Measurements from ENCODE around the gene WBP11.

The WBP11 gene

DNA sequence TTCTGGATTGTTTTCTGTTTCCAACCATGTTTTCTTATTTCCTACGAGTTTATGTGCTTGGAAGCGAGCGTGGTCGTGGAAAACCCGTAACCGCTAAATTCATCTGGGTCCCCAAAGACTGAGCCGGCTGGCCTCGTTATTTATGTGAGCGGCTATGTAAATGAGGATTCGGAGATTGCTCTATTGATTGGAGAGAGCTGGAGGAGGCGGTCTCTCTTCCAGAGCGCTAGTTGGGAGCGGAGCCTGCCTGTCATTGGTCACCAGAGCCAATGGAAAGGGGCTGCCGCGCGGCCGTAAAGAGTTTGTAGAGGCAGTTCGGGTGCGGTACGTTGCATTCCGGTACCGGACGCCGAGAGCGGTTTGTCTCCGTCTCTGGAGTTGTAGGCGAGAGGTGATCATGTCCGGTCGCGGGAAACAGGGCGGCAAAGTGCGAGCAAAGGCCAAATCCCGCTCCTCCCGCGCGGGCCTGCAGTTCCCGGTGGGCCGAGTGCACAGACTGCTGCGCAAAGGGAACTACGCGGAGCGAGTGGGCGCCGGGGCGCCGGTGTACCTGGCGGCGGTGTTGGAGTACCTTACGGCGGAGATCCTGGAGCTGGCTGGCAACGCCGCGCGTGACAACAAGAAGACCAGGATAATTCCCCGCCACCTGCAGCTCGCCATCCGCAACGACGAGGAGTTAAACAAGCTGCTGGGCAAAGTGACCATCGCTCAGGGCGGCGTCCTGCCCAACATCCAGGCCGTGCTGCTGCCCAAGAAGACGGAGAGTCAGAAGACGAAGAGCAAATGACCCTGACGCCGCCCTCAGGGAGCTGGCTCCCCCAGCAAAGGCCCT lies 29.0 kb downstream of the WBP11 start:
- TF ChIP-seq, protein P1, sequence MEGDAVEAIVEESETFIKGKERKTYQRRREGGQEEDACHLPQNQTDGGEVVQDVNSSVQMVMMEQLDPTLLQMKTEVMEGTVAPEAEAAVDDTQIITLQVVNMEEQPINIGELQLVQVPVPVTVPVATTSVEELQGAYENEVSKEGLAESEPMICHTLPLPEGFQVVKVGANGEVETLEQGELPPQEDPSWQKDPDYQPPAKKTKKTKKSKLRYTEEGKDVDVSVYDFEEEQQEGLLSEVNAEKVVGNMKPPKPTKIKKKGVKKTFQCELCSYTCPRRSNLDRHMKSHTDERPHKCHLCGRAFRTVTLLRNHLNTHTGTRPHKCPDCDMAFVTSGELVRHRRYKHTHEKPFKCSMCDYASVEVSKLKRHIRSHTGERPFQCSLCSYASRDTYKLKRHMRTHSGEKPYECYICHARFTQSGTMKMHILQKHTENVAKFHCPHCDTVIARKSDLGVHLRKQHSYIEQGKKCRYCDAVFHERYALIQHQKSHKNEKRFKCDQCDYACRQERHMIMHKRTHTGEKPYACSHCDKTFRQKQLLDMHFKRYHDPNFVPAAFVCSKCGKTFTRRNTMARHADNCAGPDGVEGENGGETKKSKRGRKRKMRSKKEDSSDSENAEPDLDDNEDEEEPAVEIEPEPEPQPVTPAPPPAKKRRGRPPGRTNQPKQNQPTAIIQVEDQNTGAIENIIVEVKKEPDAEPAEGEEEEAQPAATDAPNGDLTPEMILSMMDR (IDR thresholded peaks at IDR 0.05; ENCODE audit: low read depth, low read length) = no peak
- peak overlapping the region; percentile 88 for H3K4me3 ChIP-seq (ENCODE audit: low read depth, low read length)

DNA sequence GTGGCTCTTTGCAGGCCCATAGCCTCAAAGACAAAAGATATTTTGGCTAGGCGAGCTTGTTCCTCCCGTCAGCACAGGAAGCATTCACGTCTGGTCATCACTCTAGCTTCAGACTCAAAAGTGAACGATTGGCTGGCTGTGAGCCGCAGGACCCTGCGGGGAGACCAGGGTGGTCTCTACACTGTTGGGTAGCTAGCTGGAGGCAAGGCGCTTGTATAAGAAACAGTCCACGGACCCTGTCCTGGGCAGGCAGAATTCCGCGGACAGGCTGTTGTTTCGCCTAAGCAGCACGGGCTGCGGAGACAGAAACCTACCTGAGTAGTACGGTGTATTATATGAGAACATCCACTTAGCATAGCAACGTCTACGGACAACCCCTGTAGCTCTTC lies 29.6 kb downstream of the WBP11 start:
- TF ChIP-seq, protein P1 (IDR thresholded peaks at IDR 0.05; ENCODE audit: low read depth, low read length) = no peak
- peak overlapping the region; percentile 88 for H3K4me3 ChIP-seq (ENCODE audit: low read depth, low read length)

DNA sequence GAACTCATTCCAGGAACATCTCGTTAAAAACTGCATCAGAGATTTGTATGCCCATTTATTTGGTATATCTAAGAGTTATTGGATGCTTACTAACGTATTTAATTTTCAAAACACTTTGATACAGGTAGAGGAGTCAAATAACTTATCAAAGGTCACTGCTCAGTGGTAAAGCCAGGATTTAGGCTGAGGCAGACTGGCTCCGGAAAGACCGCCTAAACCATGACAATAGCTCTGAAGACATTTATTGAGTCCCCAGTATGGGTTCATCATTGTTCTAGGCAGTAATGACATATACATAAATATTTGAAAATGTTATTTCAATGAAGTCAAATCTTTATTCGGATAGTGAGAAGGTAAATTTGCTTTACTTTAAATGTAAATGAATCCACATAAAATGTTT lies 30.3 kb downstream of the WBP11 start:
- TF ChIP-seq, protein P1 (IDR thresholded peaks at IDR 0.05; ENCODE audit: low read depth, low read length) = no peak
- H3K4me3 ChIP-seq (ENCODE audit: low read depth, low read length) = no peak overlapping the region

DNA sequence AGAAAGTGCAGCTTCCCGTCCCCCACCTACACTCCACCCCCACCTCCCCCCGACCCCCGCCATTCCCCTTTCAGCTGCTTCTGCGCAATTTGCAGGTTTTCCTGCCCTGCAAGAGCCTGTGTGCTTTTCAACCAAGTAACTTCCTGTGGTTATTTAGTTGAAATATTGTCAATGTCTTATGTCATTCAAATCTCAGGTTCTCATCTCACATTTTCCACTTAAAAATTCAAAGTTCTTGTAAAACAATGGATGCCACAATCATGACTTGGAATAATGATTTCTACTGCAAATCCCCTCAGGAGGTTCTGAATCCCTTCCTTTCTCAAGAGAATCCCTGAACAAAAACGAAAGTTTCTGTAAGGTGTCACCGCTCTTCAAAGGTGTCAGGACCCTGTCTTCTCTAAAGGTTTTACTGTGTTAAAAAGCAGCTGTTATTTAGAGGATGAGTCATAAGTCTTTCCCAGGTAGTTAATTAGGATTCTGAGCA lies 31.6 kb downstream of the WBP11 start:
- H3K4me3 ChIP-seq (ENCODE audit: low read depth, low read length) = no peak overlapping the region

DNA sequence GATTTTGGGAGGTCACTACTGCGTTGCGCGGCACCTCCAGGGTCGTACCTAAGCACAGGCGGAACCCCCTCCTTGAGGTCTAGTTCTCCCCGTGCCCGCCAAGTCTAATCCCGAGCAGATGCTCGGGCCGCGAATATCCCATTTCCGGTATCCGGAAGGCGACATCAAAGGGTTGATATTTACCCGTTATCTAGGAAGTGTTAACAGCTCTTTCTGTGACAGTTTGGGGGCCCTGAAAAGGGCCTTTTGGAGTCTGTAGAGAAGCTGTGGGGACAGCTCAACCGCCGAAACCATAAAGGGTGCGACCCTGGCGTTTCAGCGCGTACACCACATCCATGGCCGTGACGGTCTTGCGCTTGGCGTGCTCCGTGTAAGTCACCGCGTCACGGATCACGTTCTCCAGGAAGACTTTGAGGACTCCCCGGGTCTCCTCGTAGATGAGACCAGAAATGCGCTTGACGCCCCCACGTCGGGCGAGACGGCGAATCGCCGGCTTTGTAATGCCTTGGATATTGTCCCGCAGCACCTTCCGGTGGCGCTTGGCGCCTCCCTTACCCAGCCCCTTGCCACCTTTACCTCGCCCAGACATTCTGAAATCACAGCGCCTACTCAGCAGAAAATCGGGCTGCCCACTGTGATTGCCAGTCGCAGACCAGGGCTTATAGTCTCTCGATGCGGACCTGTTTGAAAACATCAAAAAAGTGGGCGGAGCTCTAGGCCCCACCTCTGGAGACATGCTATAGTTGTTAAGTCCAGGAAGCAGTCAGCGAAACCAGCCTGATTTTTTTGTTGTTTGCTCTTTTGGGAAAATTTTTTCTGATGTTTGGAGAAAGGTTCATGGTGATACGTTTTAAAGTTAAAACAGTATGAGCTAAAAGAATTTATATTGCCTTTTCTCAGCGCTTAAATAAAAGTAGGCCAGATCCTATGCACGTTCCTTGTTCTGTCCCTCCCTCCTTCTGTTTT lies 32.5 kb downstream of the WBP11 start:
- TF ChIP-seq, protein P1 (IDR thresholded peaks at IDR 0.05; ENCODE audit: low read depth, low read length) = no peak
- peak overlapping the region; percentile 89 for H3K4me3 ChIP-seq (ENCODE audit: low read depth, low read length)

More for the DNA sequence above, 31.6 kb downstream of the WBP11 start:
- TF ChIP-seq, protein P1 (IDR thresholded peaks at IDR 0.05; ENCODE audit: low read depth, low read length) = no peak

DNA sequence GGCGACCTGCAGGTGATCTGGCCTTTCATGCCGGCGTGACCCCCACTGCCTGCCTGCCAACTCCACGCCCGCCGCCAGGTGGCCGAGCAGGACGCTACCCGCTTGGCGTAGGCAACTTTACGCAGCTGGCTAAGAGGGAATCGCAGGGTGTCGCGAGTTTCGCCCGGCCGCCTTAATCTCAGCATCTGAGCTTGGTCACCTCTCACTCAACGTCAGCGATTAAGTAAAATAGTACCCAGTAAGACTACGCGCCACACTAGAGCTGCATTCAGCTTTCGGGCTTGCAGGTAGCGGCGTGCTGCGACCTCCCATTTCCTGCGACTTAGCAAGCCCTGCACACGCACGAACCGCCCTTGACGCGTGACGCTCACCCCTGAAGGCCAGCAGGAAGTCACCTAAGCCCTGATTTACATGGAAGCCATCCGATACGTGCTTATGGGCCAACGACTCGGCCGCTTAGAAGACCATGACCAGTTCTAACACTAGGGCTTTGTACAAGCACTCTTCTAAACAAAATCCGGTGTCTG lies 33.2 kb downstream of the WBP11 start:
- peak overlapping the region; percentile 89 for H3K4me3 ChIP-seq (ENCODE audit: low read depth, low read length)

More for the DNA sequence above, 33.2 kb downstream of the WBP11 start:
- TF ChIP-seq, protein P1 (IDR thresholded peaks at IDR 0.05; ENCODE audit: low read depth, low read length) = peak; percentile 78
